Measurements from ENCODE around the gene PAGE2. TPM values are rescaled to one million over a fixed set of nuclear protein-coding genes. Genes with fewer than 3 reads are reported as not detected.

The PAGE2 gene
- total RNA-seq, 1 donor from 2014 or later = not detected

- Histone ChIP-seq H3K4me3 (ENCODE audit: low read depth, low read length) (no peak overlapping the region), H3K27me3 (ENCODE audit: control insufficient read depth, insufficient read depth, low read length) (no peaks in the 10 kb centered on the region), H3K36me3 (ENCODE audit: control insufficient read depth, insufficient read depth, low read length) (no peaks in the 10 kb centered on the region)
- TF ChIP-seq CTCF (IDR thresholded peaks at IDR 0.05; ENCODE audit: insufficient read depth, low read length, severe bottlenecking) = no peak
- FAIRE-seq (no peak), DNase-seq (ENCODE audit: low read depth) (no peak)
Measured at GRCh38 chrX:55072286-55072685, 16.5 kb upstream of the PAGE2 start.

DNA sequence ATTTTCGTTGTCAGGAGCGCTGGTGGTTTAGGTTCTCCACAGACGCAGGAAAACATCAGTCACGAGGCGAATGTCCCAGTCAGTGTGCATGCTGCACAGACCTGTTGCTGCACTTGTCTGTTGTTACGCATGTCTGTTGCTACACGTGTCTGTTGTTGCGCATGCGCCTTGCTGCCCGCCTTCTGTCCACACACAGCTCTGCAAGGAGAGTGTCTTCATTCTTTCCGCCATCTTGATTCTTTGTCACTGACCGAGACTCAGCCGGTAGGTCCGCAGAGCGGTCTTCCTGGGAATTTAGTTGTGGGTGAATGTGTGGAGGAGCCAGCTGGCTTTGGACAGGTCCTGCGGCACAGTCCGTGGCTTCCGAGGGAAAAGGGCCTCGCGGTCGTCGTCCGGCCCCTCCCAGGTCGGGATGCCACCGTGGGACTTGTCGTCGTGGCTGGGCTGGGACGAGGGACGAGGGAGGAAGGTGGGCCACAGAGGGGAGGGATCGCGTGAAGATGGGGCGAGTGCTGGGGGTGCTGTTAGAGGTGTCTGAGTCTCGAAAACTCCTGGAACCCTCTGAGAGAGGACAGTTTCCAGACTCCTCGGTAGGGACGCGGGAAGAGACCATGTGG lies 13.9 kb upstream of the PAGE2 start, which contains the start of gene PAGE2B:
PAGE2B (plus strand) TSS at position 180 of the 617 bp plus-strand sequence. CDS start 1,012 bp downstream, outside the sequence.
- H3K36me3 ChIP-seq (ENCODE audit: control insufficient read depth, insufficient read depth, low read length) = no peaks in the 10 kb centered on the region
- H3K27me3 ChIP-seq (ENCODE audit: control insufficient read depth, insufficient read depth, low read length) = no peaks in the 10 kb centered on the region
- no peak for TF ChIP-seq CTCF (IDR thresholded peaks at IDR 0.05; ENCODE audit: insufficient read depth, low read length, severe bottlenecking)
- no peak within 1 kb of the TSS for H3K4me3 ChIP-seq (ENCODE audit: low read depth, low read length)
- FAIRE-seq = no peak
- no peak for DNase-seq (ENCODE audit: low read depth)

DNA sequence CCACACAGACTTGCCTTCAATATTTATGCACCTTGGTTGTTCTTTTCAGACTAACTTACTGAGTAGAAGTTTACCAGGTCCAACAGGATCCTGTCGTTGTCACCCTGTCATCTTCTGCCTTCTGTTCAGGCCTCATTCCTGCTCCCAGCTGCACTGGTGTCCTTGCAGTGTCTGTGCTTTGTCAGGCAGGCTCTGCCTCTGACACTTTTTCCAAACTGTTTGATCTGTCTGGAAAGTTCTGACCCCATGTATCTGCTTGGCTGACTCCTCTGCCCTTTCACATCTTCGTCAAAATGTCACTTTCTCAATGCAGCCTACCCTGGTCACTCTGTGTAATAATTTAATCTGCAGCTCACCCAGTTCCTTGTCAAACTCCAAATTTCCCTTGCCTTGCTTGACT lies 9.9 kb downstream of the PAGE2 start:
- Histone ChIP-seq H3K36me3 (ENCODE audit: control insufficient read depth, insufficient read depth, low read length) (no peaks in the 10 kb centered on the region), H3K4me3 (ENCODE audit: low read depth, low read length) (no peak overlapping the region), H3K27me3 (ENCODE audit: control insufficient read depth, insufficient read depth, low read length) (no peaks in the 10 kb centered on the region)
- TF ChIP-seq CTCF (IDR thresholded peaks at IDR 0.05; ENCODE audit: insufficient read depth, low read length, severe bottlenecking) = no peak
- DNase-seq (ENCODE audit: low read depth) (no peak), FAIRE-seq (no peak)

DNA sequence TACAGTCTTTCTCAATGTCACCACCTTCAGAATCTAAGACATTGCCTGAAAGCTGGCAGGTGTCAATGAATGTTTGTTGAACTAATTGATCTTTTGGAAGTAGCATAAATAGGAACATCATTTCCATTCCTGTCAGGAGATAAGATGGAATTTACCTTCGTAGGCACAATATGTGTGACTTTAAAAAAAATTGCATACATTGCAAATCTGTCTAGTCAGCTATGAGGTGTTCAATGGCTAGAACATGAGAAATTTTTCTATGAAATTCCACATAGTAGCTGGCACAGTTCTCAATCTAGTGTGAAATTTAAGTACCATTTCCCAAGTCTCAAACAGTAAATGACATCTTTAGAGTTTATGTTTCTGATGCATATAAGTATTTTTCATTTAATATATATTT lies 10.3 kb downstream of the PAGE2 start:
- TF ChIP-seq CTCF (IDR thresholded peaks at IDR 0.05; ENCODE audit: insufficient read depth, low read length, severe bottlenecking) = no peak
- no peak for FAIRE-seq
- no peak for DNase-seq (ENCODE audit: low read depth)
- no peaks in the 10 kb centered on the region for H3K27me3 ChIP-seq (ENCODE audit: control insufficient read depth, insufficient read depth, low read length)
- H3K4me3 ChIP-seq (ENCODE audit: low read depth, low read length) = no peak overlapping the region
- H3K36me3 ChIP-seq (ENCODE audit: control insufficient read depth, insufficient read depth, low read length) = no peaks in the 10 kb centered on the region

GRCh38 chrX:55102754-55103153 lies 13.9 kb downstream of the PAGE2 start:
- Histone ChIP-seq H3K36me3 (ENCODE audit: control insufficient read depth, insufficient read depth, low read length) (no peaks in the 10 kb centered on the region), H3K4me3 (ENCODE audit: low read depth, low read length) (no peak overlapping the region), H3K27me3 (ENCODE audit: control insufficient read depth, insufficient read depth, low read length) (no peaks in the 10 kb centered on the region)
- no peak for TF ChIP-seq CTCF (IDR thresholded peaks at IDR 0.05; ENCODE audit: insufficient read depth, low read length, severe bottlenecking)
- FAIRE-seq (no peak), DNase-seq (ENCODE audit: low read depth) (no peak)

DNA sequence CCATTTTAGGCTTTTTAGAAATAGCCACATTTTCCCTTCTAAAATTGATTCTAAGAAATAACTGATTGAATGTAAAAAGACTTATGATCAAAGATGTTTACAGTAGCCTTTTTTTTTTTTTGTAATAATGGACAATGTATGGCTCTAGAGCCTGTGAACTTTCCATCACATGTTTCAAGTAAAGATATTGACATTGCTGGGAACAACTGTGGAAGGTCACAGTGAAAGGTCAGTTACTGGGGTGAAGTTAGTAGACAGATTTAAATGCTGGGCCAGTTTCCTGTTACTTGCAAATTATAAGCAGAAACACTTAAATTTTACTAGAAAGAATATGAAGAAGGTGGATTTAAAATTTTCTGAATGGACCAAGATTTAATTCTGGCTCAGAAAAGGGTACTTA lies 18.4 kb downstream of the PAGE2 start:
- no peak overlapping the region for H3K4me3 ChIP-seq (ENCODE audit: low read depth, low read length)
- DNase-seq (ENCODE audit: low read depth) = no peak
- no peaks in the 10 kb centered on the region for H3K27me3 ChIP-seq (ENCODE audit: control insufficient read depth, insufficient read depth, low read length)
- no peak for FAIRE-seq
- no peaks in the 10 kb centered on the region for H3K36me3 ChIP-seq (ENCODE audit: control insufficient read depth, insufficient read depth, low read length)
- no peak for TF ChIP-seq CTCF (IDR thresholded peaks at IDR 0.05; ENCODE audit: insufficient read depth, low read length, severe bottlenecking)
